Trophoblast cell (in vitro differentiated cells and primary cell): ENCODE data around the gene TFCP2L1.

Experiments
- DNase-seq, 2 donors: peaks; one replicate each; pipeline ENCODE4 v3.0.0-alpha.2; 2016
- H2AFZ ChIP-seq: 2 replicates; pipeline ENCODE4 v1.6.1; 2013; ENCODE audit warnings: low read length, moderate library complexity, mild to moderate bottlenecking; ENCODE audit not compliant: insufficient read depth, poor library complexity
- H2AK5ac ChIP-seq: 2 replicates; pipeline ENCODE4 v1.6.1; 2013; ENCODE audit warnings: mild to moderate bottlenecking, low read length
- H2BK120ac ChIP-seq: 2 replicates; pipeline ENCODE4 v1.6.1; 2013; ENCODE audit warnings: low read length, mild to moderate bottlenecking, moderate library complexity; ENCODE audit not compliant: insufficient read depth, poor library complexity
- H2BK12ac ChIP-seq: 2 replicates; pipeline ENCODE4 v1.6.1; 2013; ENCODE audit warnings: mild to moderate bottlenecking, low read length, moderate library complexity
- H2BK5ac ChIP-seq: 2 replicates; pipeline ENCODE4 v1.6.1; 2013; ENCODE audit warnings: low read length, low read depth, moderate library complexity, mild to moderate bottlenecking; ENCODE audit not compliant: poor library complexity
- H3K14ac ChIP-seq: 2 replicates; pipeline ENCODE4 v1.6.1; 2013; ENCODE audit warnings: mild to moderate bottlenecking, low read length
- H3K18ac ChIP-seq: 2 replicates; pipeline ENCODE4 v1.6.1; 2013; ENCODE audit warnings: mild to moderate bottlenecking, low read length
- H3K23ac ChIP-seq: 2 replicates; pipeline ENCODE4 v1.6.1; 2013; ENCODE audit warnings: low read length
- H3K27ac ChIP-seq: 2 replicates; pipeline ENCODE4 v1.5.1; 2013; ENCODE audit warnings: low read depth, mild to moderate bottlenecking, inconsistent platforms, low read length, moderate library complexity
- H3K27me3 ChIP-seq: 2 replicates; pipeline ENCODE4 v1.6.1; 2013; ENCODE audit warnings: inconsistent platforms, mild to moderate bottlenecking, low read length, moderate library complexity; ENCODE audit not compliant: insufficient read depth
- H3K36me3 ChIP-seq, 2 experiments: 1 replicate in 1 of 2; 2 replicates in 1 of 2; pipeline ENCODE4 v1.6.1; 2013; ENCODE audit warnings: low read length in 2 of 2, mild to moderate bottlenecking in 2 of 2, moderate library complexity in 1 of 2; ENCODE audit not compliant: insufficient read depth in 2 of 2, control insufficient read depth in 1 of 2
- H3K4ac ChIP-seq: 2 replicates; pipeline ENCODE4 v1.6.1; 2013; ENCODE audit warnings: low read depth, mild to moderate bottlenecking, low read length, moderate library complexity
- H3K4me1 ChIP-seq, 2 experiments: 1 replicate in 1 of 2; 2 replicates in 1 of 2; pipeline ENCODE4 v1.6.1; 2013; ENCODE audit warnings: low read length in 2 of 2, mild to moderate bottlenecking in 2 of 2, moderate library complexity in 1 of 2; ENCODE audit not compliant: insufficient read depth in 2 of 2, control insufficient read depth in 1 of 2
- H3K4me2 ChIP-seq: 2 replicates; pipeline ENCODE4 v1.6.1; 2013; ENCODE audit warnings: inconsistent platforms, mild to moderate bottlenecking, low read length, moderate library complexity
- H3K4me3 ChIP-seq: 2 replicates; pipeline ENCODE4 v1.5.1; 2013; ENCODE audit warnings: mild to moderate bottlenecking, low read depth, low read length, inconsistent platforms
- H3K79me1 ChIP-seq: one replicate; pipeline ENCODE4 v1.6.1; 2013; ENCODE audit warnings: low read length
- H3K79me2 ChIP-seq: 2 replicates; pipeline ENCODE4 v1.6.1; 2013; ENCODE audit warnings: low read length, mild to moderate bottlenecking; ENCODE audit not compliant: control insufficient read depth, insufficient read depth, poor library complexity
- H3K9ac ChIP-seq: 2 replicates; pipeline ENCODE4 v1.6.1; 2013; ENCODE audit warnings: mild to moderate bottlenecking, low read length
- H3K9me3 ChIP-seq: 2 replicates; pipeline ENCODE4 v1.6.1; 2013; ENCODE audit warnings: low read depth, mild to moderate bottlenecking, control low read depth, inconsistent platforms, low read length; ENCODE audit not compliant: insufficient read depth
- H4K12ac ChIP-seq: 2 replicates; pipeline ENCODE4 v1.6.1; 2013; ENCODE audit warnings: low read depth, mild to moderate bottlenecking, low read length, moderate library complexity
- H4K8ac ChIP-seq: 2 replicates; pipeline ENCODE4 v1.6.1; 2013; ENCODE audit warnings: low read depth, mild to moderate bottlenecking, low read length, moderate library complexity
- H4K91ac ChIP-seq: one replicate; pipeline ENCODE4 v1.6.1; 2013; ENCODE audit warnings: low read depth, mild to moderate bottlenecking, low read length, moderate library complexity
- WGBS: extraction: QIAGEN DNeasy Blood & Tissue Kit; methylation state at CpG from one replicate; pipeline ENCODE4 v1.1.7; 2013; ENCODE audit warnings: missing lambda C conversion rate; ENCODE audit not compliant: insufficient read length, insufficient coverage; ENCODE audit errors: extremely low coverage; 5-methylcytosine and 5-hydroxymethylcytosine counted together

TFCP2L1 gene

GRCh38 chr2:121287146-121287798 lies 2.3 kb upstream of the TFCP2L1 start:
- Histone ChIP-seq H3K36me3 (no peaks in the 10 kb centered on the region), H3K4me3 (no peak overlapping the region), H3K9ac (peak overlapping the region; percentile 70), H4K91ac (no peak overlapping the region), H2BK120ac (no peak overlapping the region), H3K27me3 (peaks cover 16% of the 10 kb centered on the region), H2AK5ac (no peak overlapping the region), H2BK12ac (no peak overlapping the region), H3K23ac (no peak overlapping the region), H2BK5ac (no peak overlapping the region), H2AFZ (no peak overlapping the region), H3K79me2 (peaks cover 2% of the 10 kb centered on the region), H3K4ac (no peak overlapping the region), H4K8ac (no peak overlapping the region), H3K14ac (no peak overlapping the region), H3K9me3 (peaks cover 2% of the 10 kb centered on the region), H3K4me2 (no peak overlapping the region), H3K18ac (no peak overlapping the region), H3K79me1 (no peaks in the 10 kb centered on the region), H4K12ac (no peak overlapping the region), H3K4me1 (peaks cover 4 to 10% of the 10 kb centered on the region in 2 experiments), H3K27ac (no peak overlapping the region)
- WGBS = no CpG with 5 or more reads among the region's 9 CpGs
- DNase-seq = no peak

GRCh38 chr2:121286506-121286905 lies 1.5 kb upstream of the TFCP2L1 start:
- no peak overlapping the region for H3K4me3 ChIP-seq
- no CpG with 5 or more reads among the region's 4 CpGs for WGBS
- no peaks in the 10 kb centered on the region for H3K36me3 ChIP-seq
- no peak overlapping the region for H3K23ac ChIP-seq
- H2BK5ac ChIP-seq = no peak overlapping the region
- peaks cover 2% of the 10 kb centered on the region for H3K79me2 ChIP-seq
- H2AK5ac ChIP-seq = no peak overlapping the region
- no peak overlapping the region for H3K14ac ChIP-seq
- no peak overlapping the region for H2BK12ac ChIP-seq
- DNase-seq = no peak
- no peak overlapping the region for H4K91ac ChIP-seq
- peaks cover 16% of the 10 kb centered on the region for H3K27me3 ChIP-seq
- no peak overlapping the region for H2AFZ ChIP-seq
- peaks cover 4 to 10% of the 10 kb centered on the region in 2 experiments for H3K4me1 ChIP-seq
- no peak overlapping the region for H3K27ac ChIP-seq
- H3K4ac ChIP-seq = no peak overlapping the region
- peaks cover 2% of the 10 kb centered on the region for H3K9me3 ChIP-seq
- no peak overlapping the region for H3K18ac ChIP-seq
- H4K8ac ChIP-seq = no peak overlapping the region
- no peak overlapping the region for H4K12ac ChIP-seq
- no peak overlapping the region for H3K9ac ChIP-seq
- H3K4me2 ChIP-seq = no peak overlapping the region
- H2BK120ac ChIP-seq = no peak overlapping the region
- no peaks in the 10 kb centered on the region for H3K79me1 ChIP-seq

GRCh38 chr2:121285926-121286325 lies 924 bp upstream of the TFCP2L1 start:
- H3K14ac ChIP-seq = no peak overlapping the region
- H4K12ac ChIP-seq = no peak overlapping the region
- H3K4me3 ChIP-seq = no peak overlapping the region
- H2AK5ac ChIP-seq = no peak overlapping the region
- H3K27ac ChIP-seq = no peak overlapping the region
- peaks cover 4 to 10% of the 10 kb centered on the region in 2 experiments for H3K4me1 ChIP-seq
- H3K36me3 ChIP-seq = no peaks in the 10 kb centered on the region
- no peaks in the 10 kb centered on the region for H3K79me1 ChIP-seq
- H3K4ac ChIP-seq = no peak overlapping the region
- H2AFZ ChIP-seq = no peak overlapping the region
- H4K91ac ChIP-seq = no peak overlapping the region
- no peak overlapping the region for H2BK12ac ChIP-seq
- no peak overlapping the region for H4K8ac ChIP-seq
- H3K4me2 ChIP-seq = no peak overlapping the region
- no CpG with 5 or more reads among the region's 3 CpGs for WGBS
- no peak overlapping the region for H3K18ac ChIP-seq
- H3K9me3 ChIP-seq = peaks cover 2% of the 10 kb centered on the region
- H3K79me2 ChIP-seq = peaks cover 2% of the 10 kb centered on the region
- no peak overlapping the region for H3K23ac ChIP-seq
- no peak for DNase-seq
- no peak overlapping the region for H2BK5ac ChIP-seq
- H3K27me3 ChIP-seq = peaks cover 16% of the 10 kb centered on the region
- H2BK120ac ChIP-seq = no peak overlapping the region
- H3K9ac ChIP-seq = no peak overlapping the region

- Histone ChIP-seq H2BK120ac (no peak overlapping the region), H3K4me1 (peaks cover 4 to 10% of the 10 kb centered on the region in 2 experiments), H4K91ac (no peak overlapping the region), H3K4me3 (no peak overlapping the region), H3K23ac (no peak overlapping the region), H2BK12ac (no peak overlapping the region), H3K4me2 (peak overlapping the region; percentile 99), H3K9ac (no peak overlapping the region), H3K79me2 (peaks cover 2% of the 10 kb centered on the region), H4K8ac (no peak overlapping the region), H3K36me3 (no peaks in the 10 kb centered on the region), H3K14ac (no peak overlapping the region), H2AK5ac (no peak overlapping the region), H3K18ac (no peak overlapping the region), H3K27me3 (peaks cover 16% of the 10 kb centered on the region), H3K4ac (no peak overlapping the region), H2BK5ac (no peak overlapping the region), H3K79me1 (no peaks in the 10 kb centered on the region), H3K9me3 (peaks cover 2% of the 10 kb centered on the region), H4K12ac (no peak overlapping the region), H3K27ac (no peak overlapping the region), H2AFZ (peak overlapping the region; percentile 86)
- peak; percentile 16 to 45 for DNase-seq
- WGBS = no CpG with 5 or more reads among the region's 12 CpGs
Measured at GRCh38 chr2:121283670-121284462, 1.1 kb downstream of the TFCP2L1 start.
